Natural killer cell (primary cell): ENCODE results near the gene CARMIL3. TPM values are rescaled to one million over a fixed set of nuclear protein-coding genes. Genes with fewer than 3 reads are reported as not detected.
"Not testable (repeated sequence)": the region's sequence is repeated elsewhere in the genome, so short reads cannot be mapped to it uniquely, and the experiment has no call there.

Experiments used
- ATAC-seq, 3 donors: fragments of 150-1000 bp in 2 of 3; fragments of 200-7000 bp in 1 of 3; cut with Tn5 transposase; 1 replicate in 1 of 3; 2 replicates in 2 of 3; pipeline ENCODE4 v1.10.0; 2021; ENCODE audit warnings: mild to moderate bottlenecking in 2 of 3, moderate library complexity in 2 of 3
- DNase-seq, 2 donors: peaks; one replicate each; pipeline versions ENCODE4 v3.0.0 to v3.0.0-alpha.2; 2013 to 2021; ENCODE audit warnings: mixed read lengths in 1 of 2
- H3K27ac ChIP-seq: one replicate; pipeline ENCODE4 v1.5.1; 2013; ENCODE audit warnings: mild to moderate bottlenecking, low read length
- H3K27me3 ChIP-seq: one replicate; pipeline ENCODE4 v1.6.1; 2013; ENCODE audit warnings: low read length; ENCODE audit not compliant: control insufficient read depth, insufficient read depth
- H3K36me3 ChIP-seq: one replicate; pipeline ENCODE4 v1.6.1; 2013; ENCODE audit warnings: low read length; ENCODE audit not compliant: control insufficient read depth, insufficient read depth
- H3K4me1 ChIP-seq: one replicate; pipeline ENCODE4 v1.6.1; 2013; ENCODE audit warnings: low read length; ENCODE audit not compliant: control insufficient read depth, insufficient read depth
- H3K4me3 ChIP-seq: one replicate; pipeline ENCODE4 v1.5.1; 2013; ENCODE audit warnings: low read length
- H3K9me3 ChIP-seq: one replicate; pipeline ENCODE4 v1.6.1; 2013; ENCODE audit warnings: low read length; ENCODE audit not compliant: control insufficient read depth, insufficient read depth
- H3K27ac Mint-ChIP-seq, 2 donors: one replicate each; pipeline ENCODE4 v1.8.0; 2022; ENCODE audit warnings: mild to moderate bottlenecking in 2 of 2, mixed read lengths in 2 of 2, moderate library complexity in 1 of 2
- H3K27me3 Mint-ChIP-seq, 2 donors: one replicate each; pipeline ENCODE4 v1.8.0; 2022; ENCODE audit warnings: low read depth in 2 of 2, mixed read lengths in 2 of 2
- H3K36me3 Mint-ChIP-seq: one replicate; pipeline ENCODE4 v1.8.0; 2022; ENCODE audit warnings: mixed read lengths
- H3K4me1 Mint-ChIP-seq, 2 donors: one replicate each; pipeline ENCODE4 v1.8.0; 2022; ENCODE audit warnings: mixed read lengths in 2 of 2
- H3K4me3 Mint-ChIP-seq: one replicate; pipeline ENCODE4 v1.8.0; 2022; ENCODE audit warnings: mild to moderate bottlenecking, moderate library complexity, mixed read lengths
- H3K9me3 Mint-ChIP-seq, 2 donors: one replicate each; pipeline ENCODE4 v1.8.0; 2022; ENCODE audit warnings: mixed read lengths in 2 of 2
- WGBS: methylation state at CpG from one replicate; pipeline ENCODE4 v1.1.7; 2013; ENCODE audit warnings: missing lambda C conversion rate; ENCODE audit not compliant: insufficient coverage; 5-methylcytosine and 5-hydroxymethylcytosine counted together
- intact Hi-C: fragments of 100-400 bp; cut with micrococcal nuclease; formaldehyde crosslinking; loops from one replicate; pipeline ENCODE4 v1.14.2; 2022
- total RNA-seq, 4 donors: library from RNA; stranded (reverse); fragments of 120-200 nt in 1 of 4; gene quantifications; one replicate each; pipeline versions ENCODE4 v1.2.3 to v1.2.4, GENCODE V29; 2013 to 2022
- TF ChIP-seq, protein P1 (sequence below): fragments of 200-600 bp; IDR thresholded peaks from one replicate; pipeline ENCODE4 v1.8.0; 2022; ENCODE audit warnings: antibody characterized with exemption

Gene CARMIL3
- total RNA-seq, 3 donors from 2014 or later (not counting 1 experiment from before 2014, with no cell fraction given): 17.8 to 28.6 (median 18.6) TPM

- Histone ChIP-seq H3K27ac (no peak overlapping the region), H3K4me3 (no peak overlapping the region), H3K36me3 (no peaks in the 10 kb centered on the region), H3K9me3 (no peaks in the 10 kb centered on the region), H3K4me1 (peaks cover 5% of the 10 kb centered on the region), H3K27me3 (no peaks in the 10 kb centered on the region)
- H3K27me3 Mint-ChIP-seq: peaks cover 0 to 4% of the 10 kb centered on the region in 2 donors
- H3K4me3 Mint-ChIP-seq: no peak overlapping the region
- 22% methylated on average over 10 of the region's 12 CpGs for WGBS
- no peak overlapping the region for H3K27ac Mint-ChIP-seq
- intact Hi-C loops: loop anchor here (1.0 kb wide), 2 partner anchors 22 to 94 kb away; no protein-coding TSS in a partner anchor
- no peaks in the 10 kb centered on the region for H3K36me3 Mint-ChIP-seq
- H3K9me3 Mint-ChIP-seq: no peaks in the 10 kb centered on the region
- ATAC-seq (peak; percentile 93 to 98 (median 97)), DNase-seq (peak; percentile 25 to 87)
- TF ChIP-seq, protein P1, sequence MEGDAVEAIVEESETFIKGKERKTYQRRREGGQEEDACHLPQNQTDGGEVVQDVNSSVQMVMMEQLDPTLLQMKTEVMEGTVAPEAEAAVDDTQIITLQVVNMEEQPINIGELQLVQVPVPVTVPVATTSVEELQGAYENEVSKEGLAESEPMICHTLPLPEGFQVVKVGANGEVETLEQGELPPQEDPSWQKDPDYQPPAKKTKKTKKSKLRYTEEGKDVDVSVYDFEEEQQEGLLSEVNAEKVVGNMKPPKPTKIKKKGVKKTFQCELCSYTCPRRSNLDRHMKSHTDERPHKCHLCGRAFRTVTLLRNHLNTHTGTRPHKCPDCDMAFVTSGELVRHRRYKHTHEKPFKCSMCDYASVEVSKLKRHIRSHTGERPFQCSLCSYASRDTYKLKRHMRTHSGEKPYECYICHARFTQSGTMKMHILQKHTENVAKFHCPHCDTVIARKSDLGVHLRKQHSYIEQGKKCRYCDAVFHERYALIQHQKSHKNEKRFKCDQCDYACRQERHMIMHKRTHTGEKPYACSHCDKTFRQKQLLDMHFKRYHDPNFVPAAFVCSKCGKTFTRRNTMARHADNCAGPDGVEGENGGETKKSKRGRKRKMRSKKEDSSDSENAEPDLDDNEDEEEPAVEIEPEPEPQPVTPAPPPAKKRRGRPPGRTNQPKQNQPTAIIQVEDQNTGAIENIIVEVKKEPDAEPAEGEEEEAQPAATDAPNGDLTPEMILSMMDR: peak; percentile 89
- peaks cover 0 to 5% of the 10 kb centered on the region in 2 donors for H3K4me1 Mint-ChIP-seq
Observed at GRCh38 chr14:24013654-24014514, 37.9 kb upstream of the CARMIL3 start.

- ATAC-seq, H3K27me3 Mint-ChIP-seq, H3K4me3 ChIP-seq, H3K4me1 Mint-ChIP-seq, H3K36me3 Mint-ChIP-seq, H3K36me3 ChIP-seq, intact Hi-C loops, H3K27ac Mint-ChIP-seq, H3K9me3 ChIP-seq, H3K9me3 Mint-ChIP-seq, DNase-seq, H3K27ac ChIP-seq, H3K4me1 ChIP-seq, H3K4me3 Mint-ChIP-seq, H3K27me3 ChIP-seq: not testable (repeated sequence)
- over 99% methylated on average over 6 of the region's 6 CpGs for WGBS
Observed at GRCh38 chr14:24015745-24016144, 36.1 kb upstream of the CARMIL3 start.

DNA sequence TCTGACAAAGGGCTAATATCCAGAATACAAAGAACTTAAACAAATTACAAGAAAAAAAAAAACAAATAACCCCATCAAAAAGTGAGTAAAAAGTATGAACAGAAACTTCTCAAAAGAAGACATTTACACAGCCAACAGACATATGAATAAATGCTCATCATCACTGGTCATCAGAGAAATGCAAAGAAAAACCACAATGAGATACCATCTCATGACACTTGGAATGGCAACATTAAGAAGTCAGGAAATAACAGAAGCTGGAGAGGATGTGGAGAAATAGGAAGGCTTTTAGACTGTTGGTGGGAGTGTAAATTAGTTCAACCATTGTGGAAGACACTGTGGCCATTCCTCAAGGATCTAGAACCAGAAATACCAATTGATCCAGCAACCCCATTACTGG, 32.8 kb upstream of the CARMIL3 start:
- H3K36me3 Mint-ChIP-seq, H3K27ac Mint-ChIP-seq, H3K4me1 Mint-ChIP-seq, H3K4me3 ChIP-seq, H3K4me3 Mint-ChIP-seq, H3K27me3 ChIP-seq, H3K4me1 ChIP-seq, H3K27ac ChIP-seq, H3K9me3 Mint-ChIP-seq, H3K27me3 Mint-ChIP-seq, ATAC-seq, H3K9me3 ChIP-seq, intact Hi-C loops, H3K36me3 ChIP-seq, DNase-seq: not testable (repeated sequence)

- H3K27me3 ChIP-seq, H3K4me1 ChIP-seq, H3K27ac ChIP-seq, DNase-seq, H3K36me3 ChIP-seq, H3K9me3 Mint-ChIP-seq, intact Hi-C loops, H3K4me3 Mint-ChIP-seq, H3K4me1 Mint-ChIP-seq, H3K9me3 ChIP-seq, H3K4me3 ChIP-seq, H3K36me3 Mint-ChIP-seq, H3K27ac Mint-ChIP-seq, H3K27me3 Mint-ChIP-seq: not testable (repeated sequence)
- ATAC-seq: peak; percentile 48 to 68 (median 63)
- 69% methylated on average over 2 of the region's 2 CpGs for WGBS
Observed at GRCh38 chr14:24019944-24020343, 31.9 kb upstream of the CARMIL3 start.

DNA sequence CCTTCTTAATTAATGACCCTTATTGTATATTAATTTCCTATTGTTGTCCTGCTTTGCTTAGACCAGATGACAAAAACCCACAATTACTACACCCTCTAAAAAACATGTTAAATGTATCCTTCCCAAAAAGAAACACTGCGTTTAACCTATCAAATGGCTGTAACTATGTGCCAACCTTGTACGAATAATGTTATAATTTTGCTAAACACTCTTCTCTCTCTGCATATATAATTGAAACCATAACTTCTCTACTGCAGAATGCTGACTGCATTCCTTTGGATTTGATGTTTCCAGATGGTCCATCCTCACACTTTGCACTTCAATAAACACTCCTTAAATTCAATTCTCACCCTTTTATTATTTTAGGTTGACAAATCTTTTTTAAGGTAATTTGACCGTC, 31.3 kb upstream of the CARMIL3 start:
- H3K4me1 ChIP-seq, H3K36me3 ChIP-seq, H3K9me3 Mint-ChIP-seq, H3K4me1 Mint-ChIP-seq, H3K36me3 Mint-ChIP-seq, H3K27me3 Mint-ChIP-seq, ATAC-seq, H3K4me3 ChIP-seq, DNase-seq, H3K4me3 Mint-ChIP-seq, intact Hi-C loops, H3K27me3 ChIP-seq, H3K9me3 ChIP-seq, H3K27ac ChIP-seq, H3K27ac Mint-ChIP-seq: not testable (repeated sequence)
- 88% methylated on average over 2 of the region's 3 CpGs for WGBS

DNA sequence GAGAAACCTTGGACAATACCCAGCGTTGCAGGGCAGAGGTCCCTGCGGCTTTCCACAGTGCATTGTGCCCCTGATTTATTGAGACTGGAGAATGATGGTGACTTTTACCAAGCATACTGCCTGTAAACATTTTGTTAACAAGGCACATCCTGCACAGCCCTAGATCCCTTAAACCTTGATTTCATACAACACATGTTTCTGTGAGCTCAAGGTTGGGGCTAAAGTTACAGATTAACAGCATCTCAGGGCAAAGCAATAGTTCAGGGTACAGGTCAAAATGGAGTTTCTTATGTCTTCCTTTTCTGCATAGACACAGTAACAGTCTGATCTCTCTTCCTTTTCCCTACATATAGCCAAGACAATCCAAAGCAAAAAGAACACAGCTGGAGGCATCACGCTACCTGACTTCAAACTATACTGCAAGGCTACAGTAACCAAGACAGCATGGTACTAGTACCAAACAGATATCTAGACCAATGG, 26.8 kb upstream of the CARMIL3 start:
- H3K36me3 ChIP-seq, H3K27ac Mint-ChIP-seq, ATAC-seq, H3K27me3 ChIP-seq, H3K27ac ChIP-seq, H3K9me3 Mint-ChIP-seq, H3K4me1 ChIP-seq, H3K9me3 ChIP-seq, H3K27me3 Mint-ChIP-seq, H3K4me3 ChIP-seq, H3K4me3 Mint-ChIP-seq, H3K4me1 Mint-ChIP-seq, H3K36me3 Mint-ChIP-seq, DNase-seq: not testable (repeated sequence)
- 97% methylated on average over 2 of the region's 3 CpGs for WGBS
- intact Hi-C loops: loop anchor here (2.0 kb wide), 1 partner anchor 44 kb away; no protein-coding TSS in a partner anchor

DNA sequence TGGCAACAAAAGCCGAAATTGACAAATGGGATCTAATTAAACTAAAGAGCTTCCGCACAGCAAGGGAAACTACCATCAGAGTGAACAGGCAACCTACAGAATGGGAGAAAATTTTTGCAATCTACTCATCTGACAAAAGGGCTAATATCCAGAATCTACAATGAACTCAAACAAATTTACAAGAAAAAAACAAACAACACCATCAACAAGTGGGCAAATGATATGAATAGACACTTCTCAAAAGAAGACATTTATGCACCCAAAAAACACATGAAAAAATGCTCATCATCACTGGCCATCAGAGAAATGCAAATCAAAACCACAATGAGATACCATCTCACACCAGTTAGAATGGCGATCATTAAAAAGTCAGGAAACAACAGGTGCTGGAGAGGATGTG, 22.1 kb upstream of the CARMIL3 start:
- H3K4me1 Mint-ChIP-seq, H3K4me1 ChIP-seq, H3K9me3 Mint-ChIP-seq, H3K27me3 ChIP-seq, H3K36me3 ChIP-seq, H3K27me3 Mint-ChIP-seq, H3K4me3 Mint-ChIP-seq, DNase-seq, intact Hi-C loops, H3K36me3 Mint-ChIP-seq, ATAC-seq, H3K27ac Mint-ChIP-seq, H3K4me3 ChIP-seq, H3K27ac ChIP-seq: not testable (repeated sequence)
- peaks cover 10% of the 10 kb centered on the region for H3K9me3 ChIP-seq
- WGBS: 100% methylated on average over 2 of the region's 3 CpGs
